GM19043 (cell line): ENCODE data around the gene KLHDC8A.
"Not testable (repeated sequence)": the region's sequence is repeated elsewhere in the genome, so short reads cannot be mapped to it uniquely, and the experiment has no call there.

Source experiments
- ATAC-seq: cut with Tn5 transposase; IDR thresholded peaks from one replicate; pipeline ENCODE4 v1.9.1; 2021; ENCODE audit warnings: low read depth; ENCODE audit not compliant: unreplicated experiment

KLHDC8A gene

DNA sequence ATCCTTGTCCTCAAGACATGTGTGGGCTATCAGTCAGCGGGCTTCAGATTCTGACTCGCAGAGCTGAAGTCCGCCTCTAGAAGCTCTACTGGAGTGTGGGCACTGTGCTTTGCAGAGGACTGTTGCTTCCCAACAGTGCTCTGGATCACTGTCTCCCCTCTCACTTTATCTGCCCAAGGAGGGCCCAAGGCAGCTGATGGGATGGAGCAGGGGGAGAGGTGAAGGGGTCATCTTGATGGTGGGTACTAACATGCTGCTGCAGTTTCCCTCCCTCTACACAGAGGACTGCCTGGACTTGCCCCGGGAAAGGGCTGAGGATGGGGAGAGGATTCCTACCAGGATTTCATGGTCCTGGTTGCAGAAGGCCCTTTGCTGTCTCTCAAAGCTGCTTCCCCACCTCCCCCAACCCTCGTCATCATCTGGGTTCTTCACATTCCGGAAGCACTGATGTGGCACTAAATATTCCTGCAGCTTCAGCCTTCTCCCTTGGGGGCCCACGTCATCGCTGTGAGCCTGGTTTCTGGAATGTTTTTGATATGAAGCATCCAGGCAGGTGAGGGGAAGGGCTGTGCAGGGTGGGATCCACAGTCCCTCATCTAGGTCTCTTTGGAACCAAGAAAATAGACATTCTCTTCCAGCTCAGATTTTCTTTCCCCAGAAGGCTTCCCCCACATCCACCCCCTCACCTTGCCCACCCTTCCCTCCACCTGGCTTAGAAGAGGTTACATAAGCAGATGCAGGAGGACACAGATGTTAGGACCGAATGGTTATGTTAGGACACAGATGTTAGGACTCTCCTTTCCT lies 58.3 kb downstream of the KLHDC8A start:
- ATAC-seq: no peak

DNA sequence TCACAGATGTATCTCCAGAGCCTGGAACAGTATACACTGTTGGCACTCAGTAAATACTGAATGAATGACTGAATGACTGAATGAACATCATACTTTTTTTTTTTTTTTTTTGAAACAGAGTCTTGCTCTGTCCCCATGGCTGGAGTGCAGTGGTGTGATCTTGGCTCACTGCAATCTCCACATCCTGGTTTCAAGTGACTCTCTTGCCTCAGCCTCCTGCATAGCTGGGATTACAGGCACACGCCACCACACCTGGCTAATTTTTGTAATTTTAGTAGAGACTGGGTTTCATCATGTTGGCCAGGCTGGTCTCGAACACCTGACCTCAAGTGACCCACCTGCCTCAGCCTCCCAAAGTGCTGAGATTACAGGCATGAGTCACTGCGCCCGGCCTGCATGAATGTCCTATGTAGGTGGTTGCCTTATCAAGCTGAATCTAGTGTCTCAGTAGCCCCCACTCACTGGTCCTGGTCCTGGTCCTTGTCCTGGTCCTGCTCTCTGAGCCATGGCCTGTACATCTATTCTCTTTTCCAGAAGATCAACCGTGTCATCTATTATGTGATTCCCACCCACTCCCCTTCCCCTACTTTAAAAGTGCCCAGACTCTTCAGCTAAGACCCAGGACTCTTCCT lies 59.1 kb downstream of the KLHDC8A start:
- ATAC-seq: not testable (repeated sequence)

DNA sequence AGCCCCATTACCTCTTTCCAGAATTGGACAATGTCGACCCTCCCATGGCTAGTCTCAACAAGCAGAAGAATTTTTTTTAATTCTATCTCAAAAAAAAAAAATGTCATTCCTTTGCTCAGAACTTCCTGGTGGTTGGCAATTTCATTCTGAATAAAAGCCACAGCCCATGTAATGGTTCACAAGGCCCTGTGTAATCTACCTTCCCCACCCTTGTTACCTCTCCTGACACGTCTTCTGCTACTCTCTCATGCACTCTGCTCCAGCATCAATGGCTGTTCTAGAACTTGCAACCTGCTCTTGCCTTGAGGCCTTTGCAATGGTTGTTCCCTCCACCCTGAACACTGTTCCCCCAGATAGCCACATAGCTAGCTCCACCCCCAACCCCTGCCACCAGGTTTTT lies 60.6 kb downstream of the KLHDC8A start:
- no peak for ATAC-seq

DNA sequence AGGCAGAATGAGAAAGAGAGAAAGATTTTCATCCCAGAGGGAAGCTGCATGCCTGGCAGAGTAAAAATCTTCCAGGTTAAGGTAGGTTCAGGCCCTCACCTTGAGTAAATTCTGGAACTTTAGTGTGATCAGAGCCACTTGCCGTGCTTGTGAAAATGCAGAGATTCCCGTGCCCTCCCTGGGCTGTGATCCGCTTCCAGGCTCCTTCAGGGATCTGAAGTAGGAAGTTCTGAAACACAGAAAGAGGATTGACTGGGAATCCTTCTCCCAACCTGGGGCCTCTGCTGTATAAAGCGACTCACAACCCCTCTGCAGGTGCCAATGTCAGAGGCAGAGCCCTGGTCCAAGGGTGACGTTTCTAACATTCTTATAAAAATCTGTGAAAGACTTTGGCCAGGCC lies 61.8 kb downstream of the KLHDC8A start:
- no peak for ATAC-seq

DNA sequence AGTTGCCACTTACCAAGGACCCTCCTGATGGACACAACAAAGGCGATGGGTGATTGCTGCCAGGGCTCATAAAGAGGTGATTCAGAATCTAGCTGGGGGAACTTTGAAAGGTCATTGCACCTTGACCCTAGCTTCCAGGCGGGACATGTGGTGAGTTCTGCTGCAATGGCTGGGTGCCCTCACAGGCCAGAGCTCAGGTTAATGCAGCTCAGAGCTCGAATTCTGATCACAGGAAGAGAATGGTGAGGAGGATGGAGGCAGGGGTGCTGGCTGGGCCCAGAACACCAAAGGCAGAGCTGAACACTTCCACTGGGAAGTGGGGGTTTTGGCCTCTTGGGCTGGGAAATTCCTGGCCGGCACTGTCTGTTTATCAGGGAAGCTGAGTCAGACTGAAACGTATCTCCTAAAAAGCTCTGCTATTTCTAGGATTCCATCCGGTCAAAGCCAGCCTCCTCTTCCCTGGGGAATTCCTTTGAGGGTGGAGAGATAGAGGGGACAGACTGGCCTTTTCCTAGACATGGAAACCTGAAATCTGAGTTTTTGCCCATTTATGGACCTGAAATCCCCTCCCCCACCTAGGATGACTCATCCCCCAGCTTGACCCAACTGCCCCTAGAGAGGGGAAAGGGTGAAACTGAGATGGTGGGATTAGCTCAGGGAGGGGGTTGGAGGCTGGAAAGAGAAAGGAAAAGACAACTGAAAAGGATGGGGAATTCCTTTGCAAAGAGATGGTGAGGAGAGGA lies 62.4 kb downstream of the KLHDC8A start:
- no peak for ATAC-seq

DNA sequence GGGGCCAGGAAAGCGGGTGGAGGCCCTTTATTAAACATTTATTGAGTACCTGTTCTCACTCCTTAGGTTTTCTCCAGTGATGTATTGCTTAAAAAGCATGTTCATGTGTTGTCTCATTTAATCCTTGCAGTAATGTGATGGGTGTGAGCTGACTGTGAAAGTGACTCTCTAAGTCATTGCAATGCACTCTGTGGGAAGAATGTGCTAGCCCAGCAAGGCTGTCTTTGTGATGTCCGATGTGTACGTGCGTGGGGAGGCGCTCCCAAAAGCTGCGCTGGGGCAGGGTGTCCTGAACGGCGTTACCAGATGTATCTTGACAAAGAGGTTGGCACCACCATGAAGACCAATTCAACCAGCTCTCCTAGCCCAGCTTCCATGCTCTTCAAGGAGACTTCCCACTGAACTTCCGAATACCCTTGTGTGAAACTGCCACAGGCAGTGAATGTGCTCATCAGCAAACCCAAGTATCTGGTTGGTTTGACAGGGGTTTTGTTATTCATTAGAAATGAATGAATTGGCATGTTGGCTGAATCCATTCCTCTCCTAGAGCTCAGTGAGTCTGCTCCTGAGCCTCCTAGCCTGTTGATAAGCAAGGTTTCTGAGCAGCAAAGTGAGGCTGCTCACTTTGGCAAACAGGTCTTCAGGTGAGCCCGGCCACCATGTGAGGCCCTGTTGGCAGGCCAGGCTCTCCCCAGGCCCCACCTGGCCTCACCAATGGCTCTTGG lies 63.2 kb downstream of the KLHDC8A start:
- no peak for ATAC-seq

DNA sequence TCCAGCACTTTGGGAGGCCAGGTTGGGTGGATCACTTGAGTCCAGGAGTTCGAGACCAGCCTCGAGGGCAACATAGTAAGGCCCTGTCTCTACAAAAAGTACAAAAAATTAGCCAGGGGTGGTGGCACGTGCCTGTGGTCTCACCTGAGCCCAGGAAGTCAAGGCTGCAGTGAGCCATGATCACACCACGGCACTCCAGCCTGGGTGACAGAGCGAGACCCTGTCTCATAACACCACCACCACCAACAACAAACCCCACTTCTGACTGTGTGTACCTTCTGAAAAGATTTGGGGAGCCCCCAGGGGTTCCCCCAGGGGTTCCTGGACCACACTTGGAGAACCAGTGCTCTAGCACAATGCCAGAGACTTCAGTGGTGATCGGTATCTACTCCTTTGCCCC lies 65.1 kb downstream of the KLHDC8A start:
- no peak for ATAC-seq

DNA sequence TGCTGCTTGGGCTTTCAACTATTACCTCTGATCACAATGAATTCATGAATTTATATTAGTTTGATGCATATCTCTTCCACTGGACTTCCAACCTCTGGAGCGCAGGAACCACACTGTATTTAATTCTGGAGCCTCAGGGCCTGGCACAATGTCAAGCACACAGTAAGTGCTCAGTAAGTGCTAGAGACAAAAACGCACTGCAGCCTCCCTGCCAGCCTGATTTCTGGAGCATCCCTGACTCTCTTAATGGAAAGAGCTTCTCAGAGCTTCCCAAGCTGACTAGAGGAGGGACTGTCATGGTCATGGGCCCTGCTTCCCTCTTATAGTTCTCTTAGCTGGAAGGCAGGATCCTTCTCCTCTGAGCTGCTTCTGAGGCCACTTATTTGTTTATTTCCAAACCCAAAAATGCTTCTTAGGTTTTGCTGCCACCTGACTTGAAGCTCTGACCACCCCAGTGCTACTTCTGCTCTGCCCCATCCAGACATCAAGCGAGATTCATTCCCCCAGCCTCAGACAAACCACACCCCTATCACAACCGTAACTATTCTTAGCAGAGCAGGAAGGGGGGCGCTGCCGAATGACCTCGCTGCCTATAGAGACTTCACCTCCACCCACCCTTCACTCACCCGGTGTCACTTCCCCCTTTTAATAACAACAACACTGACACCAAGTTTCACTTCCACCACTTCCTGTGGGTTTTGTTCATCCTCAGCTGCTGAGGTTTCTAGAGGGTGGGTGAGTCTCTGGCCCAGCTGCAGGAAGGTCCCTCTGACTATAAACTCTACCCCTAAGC lies 68.8 kb downstream of the KLHDC8A start:
- peak; percentile 75 for ATAC-seq

DNA sequence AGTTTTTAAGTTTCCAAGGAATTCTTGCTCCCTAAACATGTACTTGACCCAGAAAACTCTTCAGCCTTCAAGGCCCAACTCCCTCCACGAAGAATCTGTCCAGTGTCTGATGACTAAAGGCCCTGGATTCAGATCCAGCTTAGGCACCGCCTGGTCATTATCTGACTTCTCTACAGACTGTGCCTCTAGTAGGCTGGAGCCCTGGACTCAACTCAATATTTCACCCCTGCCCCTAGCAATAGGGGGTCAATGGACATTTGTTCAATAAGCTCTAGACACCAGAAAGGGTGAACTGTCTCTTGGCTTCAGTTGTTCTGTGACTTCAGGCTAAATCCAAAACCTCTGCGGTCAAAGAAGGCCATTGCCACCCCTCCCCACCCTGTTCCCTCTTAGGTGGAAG lies 69.6 kb downstream of the KLHDC8A start:
- ATAC-seq: no peak

DNA sequence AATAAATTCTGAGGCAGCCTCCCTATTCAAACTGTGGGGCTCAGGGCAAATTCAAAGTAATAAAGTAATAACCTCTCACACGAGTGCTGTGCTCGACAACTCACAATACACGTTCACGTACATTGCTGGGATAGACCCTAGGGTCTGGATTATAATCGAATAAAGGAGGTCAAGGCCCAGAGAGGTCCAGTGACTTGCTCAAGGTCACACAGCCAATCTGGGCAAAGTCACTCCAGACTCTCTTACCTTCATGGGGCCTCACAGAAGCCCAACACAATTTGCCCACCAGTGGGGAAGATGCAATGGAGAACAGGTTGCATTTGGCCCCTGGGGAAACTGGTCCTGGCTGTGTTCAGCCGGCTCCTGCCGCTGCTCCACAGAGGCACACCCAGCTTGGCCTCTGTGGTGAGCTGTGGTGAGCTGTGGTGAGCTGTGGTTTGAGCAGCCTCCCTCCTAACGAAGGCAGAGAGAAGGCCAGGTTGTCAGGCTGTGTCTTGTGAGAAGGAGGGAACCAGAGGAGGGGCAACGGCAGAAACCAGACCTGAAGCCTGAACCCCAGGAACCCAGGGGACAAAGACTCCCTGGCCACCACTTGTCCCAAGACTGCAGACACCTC lies 70.3 kb downstream of the KLHDC8A start:
- no peak for ATAC-seq
